Measurements from ENCODE around the gene ZFP36L2.

- TF ChIP-seq CTCF (IDR thresholded peaks at IDR 0.05), result no peak
- TF ChIP-seq POLR2A (IDR thresholded peaks at IDR 0.05), result no peak
These were observed 48.3 kb upstream of the ZFP36L2 start for GRCh38 chr2:43274721-43275120.

Data from right lobe of liver (tissue), 4 donors.